ENCODE measurements around the gene KCNQ1. TPM values are rescaled to one million over a fixed set of nuclear protein-coding genes. Genes with fewer than 3 reads are reported as not detected.

KCNQ1 gene
- total RNA-seq, 1 experiment from 2014 or later, result 2.3 TPM

DNA sequence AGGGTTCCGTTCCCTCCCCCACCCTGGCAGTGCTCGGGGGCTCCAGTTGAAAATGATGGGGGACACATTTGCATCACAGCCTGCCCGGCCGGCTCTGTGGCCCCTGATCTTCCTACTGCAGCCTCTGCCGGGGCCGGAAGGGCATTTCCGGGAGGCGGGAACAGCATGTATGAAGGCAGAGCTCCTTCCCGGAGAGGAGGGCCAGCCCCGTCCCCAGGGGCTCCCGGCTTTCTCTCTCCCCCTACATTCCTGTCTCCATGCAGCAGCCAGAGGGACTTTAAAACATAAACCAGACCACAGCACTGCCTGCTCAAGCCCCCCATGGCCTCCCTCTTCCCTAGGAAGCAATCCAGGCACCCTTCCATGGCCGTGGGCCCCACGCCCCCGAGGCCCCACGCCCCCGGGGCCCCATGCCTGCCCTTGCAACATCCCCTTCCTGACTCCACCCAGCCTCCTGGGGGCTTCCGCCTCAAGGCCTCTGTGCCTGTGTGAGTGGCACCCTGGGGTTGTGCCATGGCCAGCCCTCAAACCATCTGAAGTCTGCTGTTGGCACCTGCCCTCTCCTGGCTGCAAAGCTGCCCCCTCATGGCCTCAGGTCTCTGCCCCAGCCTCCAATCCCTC is 367.7 kb downstream of the KCNQ1 start:
- no CpG with 5 or more reads among the region's 17 CpGs for WGBS (ENCODE audit: extremely low coverage, insufficient read length, low lambda C conversion rate)
- peaks cover 0 to 6% (median 3%) of the 10 kb centered on the region in 3 experiments; a peak in 4 of 7 replicates for H3K36me3 Mint-ChIP-seq (ENCODE audit: insufficient read depth in 1 of 3, low read depth in 3 of 3)
- Histone ChIP-seq H2BK12ac (ENCODE audit: insufficient read length, low read depth, low read length) (no peak overlapping the region), H3T11ph (ENCODE audit: low read length) (no peak overlapping the region), H3K79me2 (ENCODE audit: insufficient read depth, low read length) (no peaks in the 10 kb centered on the region), H2BK20ac (ENCODE audit: low read depth, low read length, poor library complexity, severe bottlenecking) (no peak overlapping the region), H3K4me1 (ENCODE audit: insufficient read depth, low read length) (no peaks in the 10 kb centered on the region), H3K4me2 (ENCODE audit: insufficient read depth, insufficient read length, low read length) (no peak overlapping the region), H3K4ac (ENCODE audit: low read depth, low read length) (no peak overlapping the region), H3K14ac (ENCODE audit: insufficient read depth, low read length) (no peak overlapping the region; the same call in 1 of the 2 replicates), H2BK5ac (ENCODE audit: insufficient read length, low read length) (no peak overlapping the region), H2AK5ac (ENCODE audit: insufficient read length, low read length) (no peak overlapping the region), H4K91ac (ENCODE audit: insufficient read length, low read depth, low read length) (no peak overlapping the region), H3K23me2 (ENCODE audit: insufficient read length, low read depth, low read length, poor library complexity, severe bottlenecking) (peaks cover 2% of the 10 kb centered on the region), H2BK15ac (ENCODE audit: low read depth, low read length) (no peak overlapping the region), H2BK120ac (ENCODE audit: low read depth, low read length, poor library complexity, severe bottlenecking) (no peak overlapping the region), H2AFZ (ENCODE audit: low read length) (no peak overlapping the region), H4K5ac (ENCODE audit: insufficient read length, low read depth, low read length) (no peak overlapping the region), H3K23ac (ENCODE audit: insufficient read length, low read depth, low read length) (no peak overlapping the region), H3K27ac (ENCODE audit: insufficient read length, low read depth, low read length) (no peak overlapping the region), H3K56ac (ENCODE audit: insufficient read length, low read depth, low read length) (no peak overlapping the region), H4K20me1 (ENCODE audit: control insufficient read depth, insufficient read depth, insufficient read length) (no peaks in the 10 kb centered on the region), H3K18ac (ENCODE audit: insufficient read length, low read depth, low read length) (no peak overlapping the region), H3K79me1 (ENCODE audit: insufficient read depth, low read depth, low read length, poor library complexity, severe bottlenecking) (no peaks in the 10 kb centered on the region), H3K9me3 (ENCODE audit: control insufficient read depth, low read depth, low read length) (no peaks in the 10 kb centered on the region), H4K8ac (replicated peaks; ENCODE audit: insufficient read length, low read depth, low read length) (no peak overlapping the region), H3K9ac (ENCODE audit: extremely low read depth, insufficient read length, low read length) (no peak overlapping the region), H3K27me3 (ENCODE audit: insufficient read depth, low read length) (peaks cover 3% of the 10 kb centered on the region; the same call in 1 of the 2 replicates)
- H3K4me1 Mint-ChIP-seq, result peaks cover 7 to 18% of the 10 kb centered on the region in 2 experiments
- H3K27me3 Mint-ChIP-seq (ENCODE audit: low read depth), result peaks cover 99% of the 10 kb centered on the region
- no peak overlapping the region for H3K4me3 Mint-ChIP-seq
- no peak for DNase-seq
- no peak overlapping the region for H3K27ac Mint-ChIP-seq
- H3K9me3 Mint-ChIP-seq, result peaks cover 11 to 12% of the 10 kb centered on the region in 2 experiments
- TF ChIP-seq, protein P1, sequence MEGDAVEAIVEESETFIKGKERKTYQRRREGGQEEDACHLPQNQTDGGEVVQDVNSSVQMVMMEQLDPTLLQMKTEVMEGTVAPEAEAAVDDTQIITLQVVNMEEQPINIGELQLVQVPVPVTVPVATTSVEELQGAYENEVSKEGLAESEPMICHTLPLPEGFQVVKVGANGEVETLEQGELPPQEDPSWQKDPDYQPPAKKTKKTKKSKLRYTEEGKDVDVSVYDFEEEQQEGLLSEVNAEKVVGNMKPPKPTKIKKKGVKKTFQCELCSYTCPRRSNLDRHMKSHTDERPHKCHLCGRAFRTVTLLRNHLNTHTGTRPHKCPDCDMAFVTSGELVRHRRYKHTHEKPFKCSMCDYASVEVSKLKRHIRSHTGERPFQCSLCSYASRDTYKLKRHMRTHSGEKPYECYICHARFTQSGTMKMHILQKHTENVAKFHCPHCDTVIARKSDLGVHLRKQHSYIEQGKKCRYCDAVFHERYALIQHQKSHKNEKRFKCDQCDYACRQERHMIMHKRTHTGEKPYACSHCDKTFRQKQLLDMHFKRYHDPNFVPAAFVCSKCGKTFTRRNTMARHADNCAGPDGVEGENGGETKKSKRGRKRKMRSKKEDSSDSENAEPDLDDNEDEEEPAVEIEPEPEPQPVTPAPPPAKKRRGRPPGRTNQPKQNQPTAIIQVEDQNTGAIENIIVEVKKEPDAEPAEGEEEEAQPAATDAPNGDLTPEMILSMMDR (conservative IDR thresholded peaks at IDR 0.05), result no peak

All from H9 (cell line).